ENCODE results near the gene AADACL4.

AADACL4 gene

DNA sequence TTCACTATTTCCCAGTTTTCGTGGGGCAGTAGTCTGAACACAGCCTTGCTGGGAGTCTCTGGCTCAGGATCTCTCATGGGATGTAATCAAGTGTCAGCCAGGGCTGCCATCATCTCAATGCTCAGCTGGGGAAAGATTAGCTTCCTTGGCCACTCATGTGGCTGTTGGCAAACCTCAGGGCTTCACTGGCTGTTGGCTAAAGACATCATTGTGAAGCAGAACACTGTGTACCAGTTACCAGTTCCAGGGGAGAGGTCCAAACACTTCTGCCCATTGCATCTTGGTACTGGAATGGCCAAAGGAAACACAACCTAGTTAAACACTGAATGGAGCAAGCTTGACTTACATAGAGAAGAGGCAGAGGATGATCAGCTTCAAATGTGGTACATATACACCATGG, 33.7 kb downstream of the AADACL4 start:
- TF ChIP-seq, protein P1, sequence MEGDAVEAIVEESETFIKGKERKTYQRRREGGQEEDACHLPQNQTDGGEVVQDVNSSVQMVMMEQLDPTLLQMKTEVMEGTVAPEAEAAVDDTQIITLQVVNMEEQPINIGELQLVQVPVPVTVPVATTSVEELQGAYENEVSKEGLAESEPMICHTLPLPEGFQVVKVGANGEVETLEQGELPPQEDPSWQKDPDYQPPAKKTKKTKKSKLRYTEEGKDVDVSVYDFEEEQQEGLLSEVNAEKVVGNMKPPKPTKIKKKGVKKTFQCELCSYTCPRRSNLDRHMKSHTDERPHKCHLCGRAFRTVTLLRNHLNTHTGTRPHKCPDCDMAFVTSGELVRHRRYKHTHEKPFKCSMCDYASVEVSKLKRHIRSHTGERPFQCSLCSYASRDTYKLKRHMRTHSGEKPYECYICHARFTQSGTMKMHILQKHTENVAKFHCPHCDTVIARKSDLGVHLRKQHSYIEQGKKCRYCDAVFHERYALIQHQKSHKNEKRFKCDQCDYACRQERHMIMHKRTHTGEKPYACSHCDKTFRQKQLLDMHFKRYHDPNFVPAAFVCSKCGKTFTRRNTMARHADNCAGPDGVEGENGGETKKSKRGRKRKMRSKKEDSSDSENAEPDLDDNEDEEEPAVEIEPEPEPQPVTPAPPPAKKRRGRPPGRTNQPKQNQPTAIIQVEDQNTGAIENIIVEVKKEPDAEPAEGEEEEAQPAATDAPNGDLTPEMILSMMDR (conservative IDR thresholded peaks at IDR 0.05; ENCODE audit: low read length) = no peak
- no peak overlapping the region for H3K4me3 ChIP-seq (ENCODE audit: low read length)
- DNase-seq (ENCODE audit: low read depth) = no peak

DNA sequence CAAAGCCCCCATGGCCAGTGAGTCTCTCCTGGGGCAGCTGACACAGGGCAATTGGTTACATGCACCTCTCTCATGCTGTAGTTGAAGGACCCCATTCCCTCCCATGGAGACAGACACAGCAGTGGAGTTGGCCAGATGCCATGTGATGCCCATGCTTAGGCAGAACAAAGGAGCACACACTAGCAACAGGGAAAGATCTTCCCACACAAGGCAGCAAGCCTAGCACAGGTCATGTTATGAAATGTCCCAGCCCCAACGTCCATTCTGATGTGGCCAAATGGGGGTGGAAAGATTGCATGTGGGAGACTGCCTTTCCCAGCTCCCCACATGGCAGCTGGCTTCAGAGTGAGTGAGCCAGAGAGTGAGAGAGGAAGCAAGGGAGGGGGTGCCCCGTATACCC, 34.5 kb downstream of the AADACL4 start:
- TF ChIP-seq, protein P1 (conservative IDR thresholded peaks at IDR 0.05; ENCODE audit: low read length) = no peak
- no peak for DNase-seq (ENCODE audit: low read depth)
- no peak overlapping the region for H3K4me3 ChIP-seq (ENCODE audit: low read length)

DNA sequence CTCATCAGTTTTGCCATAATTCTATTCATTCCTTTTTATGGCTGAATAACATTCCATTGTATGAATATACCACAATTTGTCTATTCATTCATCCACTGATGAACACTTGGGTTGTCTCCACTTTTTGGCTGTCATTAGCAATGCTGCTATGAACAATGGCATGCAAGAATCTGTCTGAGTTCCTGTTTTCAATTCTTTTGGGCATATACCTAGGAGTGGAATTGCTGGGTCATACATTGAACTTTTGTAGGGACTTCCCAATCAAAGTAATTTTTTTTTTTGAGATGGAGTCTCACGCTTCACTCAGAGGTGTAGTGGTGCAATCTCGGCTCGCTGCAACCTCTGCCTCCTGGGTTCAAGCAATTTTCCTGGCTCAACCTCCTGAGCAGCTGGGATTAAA, 34.9 kb downstream of the AADACL4 start:
- TF ChIP-seq, protein P1 (conservative IDR thresholded peaks at IDR 0.05; ENCODE audit: low read length) = no peak
- no peak overlapping the region for H3K4me3 ChIP-seq (ENCODE audit: low read length)
- DNase-seq (ENCODE audit: low read depth) = peak; percentile 68

DNA sequence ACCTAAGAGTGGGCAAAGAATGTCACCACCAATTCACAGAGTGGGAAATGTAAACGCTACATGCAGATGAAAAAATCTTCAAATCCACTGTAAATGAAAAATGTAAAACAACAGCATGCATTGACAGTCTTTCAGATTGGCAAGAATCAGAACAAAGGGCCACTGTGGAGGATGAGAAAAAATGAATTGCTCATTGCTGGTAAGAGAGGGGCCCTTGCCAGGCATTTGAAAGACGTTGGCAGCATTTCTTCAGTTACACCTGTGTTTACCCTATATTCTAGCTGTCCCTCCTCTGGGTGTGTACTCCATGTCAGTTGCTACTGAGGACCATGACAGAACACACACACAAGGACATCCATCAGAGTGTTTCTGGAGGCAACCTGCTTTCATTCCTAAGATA, 46.3 kb downstream of the AADACL4 start:
- TF ChIP-seq, protein P1 (conservative IDR thresholded peaks at IDR 0.05; ENCODE audit: low read length) = no peak
- no peak overlapping the region for H3K4me3 ChIP-seq (ENCODE audit: low read length)
- DNase-seq (ENCODE audit: low read depth) = no peak

DNA sequence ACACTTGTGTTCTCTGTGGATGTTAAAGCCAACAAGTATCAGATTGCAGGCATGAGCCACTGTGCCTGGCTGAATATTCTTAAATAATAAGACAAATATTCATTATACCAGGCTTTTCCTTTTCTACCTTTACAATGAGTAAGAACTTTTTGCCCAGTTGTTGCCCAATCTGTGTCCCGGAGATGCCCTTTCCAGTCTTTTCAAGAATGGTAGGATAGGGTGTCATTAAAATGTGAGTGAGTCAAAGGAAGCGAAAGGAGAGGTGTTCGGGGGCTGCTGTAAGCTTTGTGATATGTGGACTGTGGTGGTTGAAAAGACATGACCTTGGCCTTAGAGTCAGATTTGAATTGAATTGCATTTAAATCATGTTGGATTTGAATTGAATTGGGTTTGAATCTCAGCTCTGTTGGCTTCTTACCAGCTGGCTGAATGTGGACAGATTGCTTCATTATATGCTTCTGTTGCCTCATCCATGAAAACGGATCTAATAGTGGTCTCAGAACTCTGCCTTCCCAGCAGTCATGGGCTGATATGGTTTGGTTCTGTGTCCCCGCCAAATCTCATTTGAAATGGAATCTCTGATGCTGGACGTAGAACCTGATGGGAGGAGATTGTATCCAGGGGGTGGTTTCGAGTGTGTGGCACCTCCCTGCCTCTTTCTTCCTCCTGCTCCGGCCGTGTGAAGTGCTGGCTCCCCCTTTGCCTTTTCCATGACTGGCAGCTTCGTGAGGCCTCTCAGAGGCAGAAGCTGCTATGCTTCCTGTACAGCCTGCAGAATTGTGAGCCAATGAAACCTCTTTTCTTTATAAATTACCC, 49.3 kb downstream of the AADACL4 start:
- no peak overlapping the region for H3K4me3 ChIP-seq (ENCODE audit: low read length)
- peak; percentile 38 for DNase-seq (ENCODE audit: low read depth)
- TF ChIP-seq, protein P1 (conservative IDR thresholded peaks at IDR 0.05; ENCODE audit: low read length) = no peak

DNA sequence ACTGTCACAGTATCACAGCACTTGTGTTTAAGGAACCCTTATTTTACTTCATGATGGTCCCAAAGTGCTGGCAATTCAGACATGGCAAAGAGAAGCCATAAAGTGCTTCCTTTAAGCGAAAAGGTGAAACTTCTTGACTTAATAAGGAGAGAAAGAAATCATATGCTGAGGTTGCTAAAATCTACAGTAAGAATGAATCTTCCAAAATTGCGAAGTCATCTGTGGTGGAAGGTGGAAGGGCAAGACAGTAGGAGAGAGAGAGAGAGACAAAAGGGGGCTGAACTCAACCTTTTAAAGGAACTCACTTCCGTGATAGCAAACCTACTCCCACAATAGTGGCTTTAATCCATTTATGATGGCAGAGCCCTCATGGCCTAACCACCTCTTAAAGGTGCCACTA, 52.8 kb downstream of the AADACL4 start:
- no peak overlapping the region for H3K4me3 ChIP-seq (ENCODE audit: low read length)
- DNase-seq (ENCODE audit: low read depth) = peak; percentile 12
- TF ChIP-seq, protein P1 (conservative IDR thresholded peaks at IDR 0.05; ENCODE audit: low read length) = no peak

DNA sequence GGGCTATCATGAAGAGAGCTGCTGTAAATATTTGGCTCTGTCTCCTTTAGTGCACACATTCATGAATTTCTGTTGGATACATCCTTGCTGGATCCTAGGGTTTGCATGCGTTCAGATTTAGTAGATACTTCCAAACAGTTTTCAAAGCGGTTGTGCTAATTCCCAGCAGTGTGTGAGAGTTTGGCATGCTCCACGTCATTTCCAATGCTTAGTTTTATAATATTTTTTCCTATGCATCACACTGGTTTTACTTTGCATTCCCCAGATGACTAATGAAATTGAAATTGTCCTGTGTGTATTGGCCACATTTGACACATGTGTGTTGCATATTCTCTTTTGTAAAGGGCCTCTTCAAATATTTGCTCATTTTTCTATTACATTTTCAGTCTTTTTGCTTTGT, 53.5 kb downstream of the AADACL4 start:
- DNase-seq (ENCODE audit: low read depth) = peak; percentile 91
- no peak overlapping the region for H3K4me3 ChIP-seq (ENCODE audit: low read length)
- TF ChIP-seq, protein P1 (conservative IDR thresholded peaks at IDR 0.05; ENCODE audit: low read length) = no peak
